Adipose tissue (tissue), 3 donors: ENCODE measurements around the gene CALM1. TPM values are rescaled to one million over a fixed set of nuclear protein-coding genes. Genes with fewer than 3 reads are reported as not detected.
"Not testable (repeated sequence)": the region's sequence is repeated elsewhere in the genome, so short reads cannot be mapped to it uniquely, and the experiment has no call there.

ENCODE experiments used
- H3K27ac ChIP-seq: one replicate; pipeline ENCODE4 v1.5.1; 2013; ENCODE audit warnings: low read depth, low read length
- WGBS, 3 donors: extraction: QIAGEN DNeasy Blood & Tissue Kit; methylation state at CpG; one replicate each; pipeline ENCODE4 v1.1.7; 2013; 5-methylcytosine and 5-hydroxymethylcytosine counted together
- polyA plus RNA-seq, 3 donors: library from polyadenylated mRNA; stranded (reverse); fragments of 200-250 nt; gene quantifications; one replicate each; pipeline ENCODE4 v1.2.3, GENCODE V29; 2013
- donor health status: healthy with polysubstance abuse.
- donor health status: Bipolar disorder and iron deficiency.
- donor health status: healthy.

The CALM1 gene
- polyA plus RNA-seq, 3 donors: 170 to 442 (median 252) TPM

GRCh38 chr14:90381999-90382451 lies 14.8 kb upstream of the CALM1 start:
- H3K27ac ChIP-seq: peak overlapping the region; percentile 87
- 4 to 41% (median 30%) methylated on average over 13 of the region's 13 CpGs for WGBS, 3 donors

- WGBS, 3 donors: 0 to 1% (median 0%) methylated on average over 34 of the region's 34 CpGs
- H3K27ac ChIP-seq: peak overlapping the region; percentile 87
Measured at GRCh38 chr14:90382491-90383125, 14.2 kb upstream of the CALM1 start.

DNA sequence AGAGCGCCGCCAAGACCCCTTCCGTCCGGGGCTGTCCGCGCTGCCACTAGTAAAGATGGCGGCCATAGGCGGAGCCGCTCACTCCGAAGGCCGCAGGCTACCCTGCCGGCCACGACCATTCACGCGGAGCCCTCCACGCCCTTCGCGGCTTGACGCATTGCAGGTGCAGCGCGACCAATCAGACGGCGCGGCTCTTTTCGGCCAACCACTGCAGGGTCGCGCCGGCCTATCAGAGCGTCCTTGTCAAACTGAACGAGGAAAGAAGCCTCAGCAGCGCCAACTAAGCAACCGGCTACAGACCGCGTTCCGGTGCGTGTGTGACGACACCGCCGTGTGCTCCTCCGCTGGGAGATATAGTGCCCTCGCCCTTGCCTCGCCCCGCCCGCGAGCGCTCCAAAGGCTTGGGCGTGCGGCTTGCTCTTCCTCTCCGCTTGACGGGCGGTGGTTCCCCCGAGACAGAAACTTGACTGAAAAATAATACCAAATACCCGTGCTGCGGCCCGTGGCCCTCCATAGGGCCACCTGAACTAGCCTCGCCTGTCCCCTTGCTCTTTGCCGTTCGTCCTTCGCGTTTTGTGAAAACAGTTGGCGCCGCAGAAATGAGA lies 13.6 kb upstream of the CALM1 start:
- H3K27ac ChIP-seq: peak overlapping the region; percentile 96
- WGBS, 3 donors: 0% methylated on average over 62 of the region's 62 CpGs

- 3 to 4% (median 4%) methylated on average over 37 of the region's 37 CpGs for WGBS, 3 donors
- H3K27ac ChIP-seq: peak overlapping the region; percentile 96
Measured at GRCh38 chr14:90383731-90384542, 12.9 kb upstream of the CALM1 start.

DNA sequence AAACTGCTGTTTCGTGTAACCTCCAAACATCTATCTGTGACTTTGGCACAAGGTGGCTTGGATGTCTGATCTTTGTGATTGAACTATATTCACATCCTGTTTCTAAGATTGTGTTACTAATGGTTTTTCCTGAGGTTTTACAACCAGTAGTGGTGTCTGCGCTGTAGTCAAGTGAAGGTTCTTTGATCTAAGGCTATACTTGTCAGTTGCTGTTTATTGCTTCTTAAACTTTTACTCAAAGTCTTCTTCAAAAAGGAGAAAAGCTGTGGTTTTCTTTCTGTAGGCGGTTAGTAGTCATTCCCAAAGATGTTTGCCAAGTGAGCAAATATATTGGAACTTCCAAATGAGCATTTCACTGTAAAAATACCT lies 12.3 kb upstream of the CALM1 start:
- H3K27ac ChIP-seq: peak overlapping the region; percentile 96
- 56 to 81% (median 61%) methylated on average over 3 of the region's 3 CpGs for WGBS, 3 donors

- WGBS, 3 donors: 82 to 96% (median 88%) methylated on average over 2 of the region's 2 CpGs
- H3K27ac ChIP-seq: no peak overlapping the region
Measured at GRCh38 chr14:90386321-90386720, 10.5 kb upstream of the CALM1 start.

DNA sequence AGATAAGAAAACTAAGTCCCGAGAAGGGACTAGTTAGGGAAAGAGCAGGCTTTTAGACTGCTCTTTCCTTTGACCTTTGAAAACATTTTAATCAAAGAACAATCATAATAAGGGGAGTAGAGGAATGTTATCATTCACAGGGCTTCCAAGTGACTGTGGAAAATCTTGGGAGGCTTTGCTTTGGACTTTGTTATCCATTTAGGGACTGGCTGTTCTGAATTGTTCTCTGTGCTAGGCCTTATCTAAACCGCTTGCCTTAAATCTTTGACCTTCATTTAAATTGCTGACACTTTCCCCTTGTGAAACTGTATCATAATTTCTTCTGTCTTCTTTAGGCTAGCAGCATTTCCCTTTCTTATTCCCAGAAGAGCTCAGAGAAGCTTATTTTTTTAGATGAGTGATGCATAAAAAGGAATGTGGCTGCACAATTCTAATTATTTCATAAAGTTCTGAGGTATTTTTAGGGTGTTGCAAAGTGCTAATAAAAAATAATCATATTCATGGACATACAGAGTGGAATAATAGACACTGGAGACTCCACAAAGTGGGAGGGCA lies 9.5 kb upstream of the CALM1 start:
- H3K27ac ChIP-seq: no peak overlapping the region
- WGBS, 3 donors: 51 to 90% (median 76%) methylated on average over 2 of the region's 2 CpGs

- whole genome bisulfite sequencing, 3 donors: 38 to 55% (median 52%) methylated on average over 4 of the region's 4 CpGs
- H3K27ac ChIP-seq: no peak overlapping the region
Measured at GRCh38 chr14:90388437-90388836, 8.4 kb upstream of the CALM1 start.

- 81 to 93% (median 86%) methylated on average over 1 of the region's 1 CpG for WGBS, 3 donors
- no peak overlapping the region for H3K27ac ChIP-seq
Measured at GRCh38 chr14:90388982-90389381, 7.8 kb upstream of the CALM1 start.

GRCh38 chr14:90393966-90394365 lies 2.9 kb upstream of the CALM1 start:
- WGBS, 3 donors: 80 to 87% (median 85%) methylated on average over 3 of the region's 3 CpGs
- no peak overlapping the region for H3K27ac ChIP-seq

GRCh38 chr14:90394782-90395181 lies 2.0 kb upstream of the CALM1 start:
- not testable (repeated sequence) for H3K27ac ChIP-seq

DNA sequence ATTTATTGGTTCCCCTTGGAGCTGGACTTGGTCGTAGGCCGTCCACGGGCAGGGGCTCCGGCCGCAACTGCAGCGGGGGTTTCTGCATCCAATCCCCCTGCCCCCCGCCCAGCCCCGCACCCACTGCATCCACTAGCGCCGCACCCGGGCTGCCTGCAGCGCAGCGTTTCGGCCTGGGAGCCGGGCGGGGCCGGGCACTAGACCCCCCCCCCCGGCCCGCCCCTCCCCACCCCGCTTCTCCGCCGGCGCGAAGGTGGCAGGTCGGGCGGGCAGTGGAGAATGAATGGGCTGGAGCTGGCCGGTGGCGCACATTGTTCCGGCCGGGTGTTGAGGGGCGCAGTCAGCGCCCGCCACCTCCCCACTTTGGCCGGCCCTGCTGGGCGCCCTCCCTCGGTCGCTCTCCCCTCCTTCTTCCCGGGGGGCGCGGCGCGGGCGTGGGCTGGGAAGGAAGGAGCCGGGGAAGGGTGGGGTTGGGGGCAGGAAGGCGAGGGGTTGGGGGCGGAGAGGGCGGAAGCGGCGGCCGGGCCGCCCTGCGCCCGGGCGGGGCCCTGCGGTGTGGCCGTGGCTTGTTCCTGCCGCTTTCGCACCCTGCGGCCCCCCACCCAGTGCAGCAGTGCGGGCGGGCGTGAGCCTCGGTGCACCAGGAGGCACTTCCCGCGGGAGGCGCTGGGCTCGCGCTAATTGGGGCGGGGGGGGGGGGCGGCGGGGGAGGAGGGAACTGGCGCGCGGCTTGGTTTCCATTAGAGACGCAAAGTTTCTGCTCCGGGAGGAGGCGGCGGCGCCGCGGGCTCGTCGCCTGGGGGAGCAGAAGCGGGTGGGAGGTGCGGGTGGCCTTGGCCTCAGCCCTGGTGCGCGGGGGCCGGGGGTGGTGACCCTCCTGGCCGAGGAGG lies 841 bp downstream of the CALM1 start:
- 0 to 1% (median 1%) methylated on average over 51 to 83 of the region's 89 CpGs for WGBS, 3 donors
- peak overlapping the region; percentile 56 for H3K27ac ChIP-seq

More at GRCh38 chr14:90394782-90395181, 2.0 kb upstream of the CALM1 start:
- 97 to 99% (median 98%) methylated on average over 8 of the region's 8 CpGs for WGBS, 3 donors

DNA sequence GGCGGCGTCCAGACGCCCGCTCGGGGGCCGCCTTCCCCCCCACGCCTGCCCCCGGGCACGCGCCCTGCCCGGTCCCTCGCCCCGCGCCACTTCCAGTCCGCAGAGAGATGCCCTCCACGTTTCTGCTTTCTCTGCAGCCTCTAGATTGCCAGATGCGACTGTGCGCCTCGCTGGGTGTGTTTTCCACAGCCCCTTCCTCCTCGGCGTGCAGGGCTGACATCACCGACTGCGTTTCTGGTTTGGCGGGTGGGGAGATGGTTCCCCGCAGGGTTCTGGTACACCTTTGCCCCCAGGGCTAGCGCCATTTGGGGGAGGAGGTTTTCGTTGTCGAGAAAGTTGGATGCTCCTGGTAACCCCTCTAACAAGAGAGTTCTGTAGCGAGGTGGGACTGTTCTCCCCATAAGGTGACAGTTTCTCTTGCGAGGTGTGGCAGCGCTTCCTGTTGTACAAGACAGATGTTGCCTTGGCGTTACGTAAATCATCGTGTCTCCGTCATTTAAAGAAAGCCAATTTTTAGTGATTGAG lies 1.5 kb downstream of the CALM1 start:
- 1 to 3% (median 2%) methylated on average over 24 to 35 of the region's 35 CpGs for WGBS, 3 donors

GRCh38 chr14:90398841-90399540 lies 2.2 kb downstream of the CALM1 start:
- H3K27ac ChIP-seq: peak overlapping the region; percentile 17
- 17 to 41% (median 35%) methylated on average over 8 of the region's 8 CpGs for WGBS, 3 donors

More for the DNA sequence above, 1.5 kb downstream of the CALM1 start:
- H3K27ac ChIP-seq: peak overlapping the region; percentile 56

GRCh38 chr14:90399541-90400444 lies 3.0 kb downstream of the CALM1 start:
- WGBS, 3 donors: 25 to 33% (median 28%) methylated on average over 14 of the region's 14 CpGs
- peak overlapping the region; percentile 17 for H3K27ac ChIP-seq

GRCh38 chr14:90400904-90401561 lies 4.2 kb downstream of the CALM1 start:
- 59 to 76% (median 71%) methylated on average over 7 of the region's 7 CpGs for WGBS, 3 donors
- no peak overlapping the region for H3K27ac ChIP-seq
